ENCODE data around the gene STAT1.

STAT1 gene

DNA sequence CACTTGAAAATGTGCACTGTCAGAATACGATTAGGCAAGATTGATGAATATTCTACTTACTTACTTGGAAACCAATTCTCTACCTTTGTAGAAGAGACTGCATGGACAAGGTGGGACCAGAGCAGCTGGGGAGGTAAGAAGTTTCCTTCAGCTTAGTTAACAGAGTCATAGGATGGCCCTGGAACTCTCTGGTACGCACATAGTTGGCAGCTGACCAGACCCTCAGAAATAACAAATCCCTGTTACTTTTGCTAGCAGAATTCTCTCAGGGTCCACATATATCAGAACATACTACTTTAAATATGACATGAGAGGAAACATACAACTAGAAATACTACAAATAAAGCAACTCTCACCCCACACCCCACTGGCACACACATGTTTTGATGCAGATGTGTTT, 24.8 kb upstream of the STAT1 start:
- Histone ChIP-seq H3K4me2 (ENCODE audit: low read depth, low read length, poor library complexity, severe bottlenecking) (peak overlapping the region; percentile 6), H3K4me1 (ENCODE audit: insufficient read depth, low read length, poor library complexity, severe bottlenecking) (peaks cover 13% of the 10 kb centered on the region), H4K20me1 (ENCODE audit: insufficient read depth, low read length, poor library complexity, severe bottlenecking) (no peaks in the 10 kb centered on the region), H2AFZ (ENCODE audit: low read length) (no peak overlapping the region), H3K9ac (ENCODE audit: low read depth, low read length, poor library complexity, severe bottlenecking) (no peak overlapping the region), H3K36me3 (ENCODE audit: insufficient read depth, low read length) (no peaks in the 10 kb centered on the region), H3K9me2 (replicated peaks; ENCODE audit: low read depth, low read length) (no peaks in the 10 kb centered on the region), H3K9me3 (ENCODE audit: insufficient read depth, low read depth, low read length) (no peaks in the 10 kb centered on the region), H3F3A (ENCODE audit: low read depth) (no peaks in the 10 kb centered on the region), H3K79me2 (ENCODE audit: insufficient read depth, low read length) (no peaks in the 10 kb centered on the region), H3K27me3 (ENCODE audit: insufficient read depth, low read length, poor library complexity, severe bottlenecking) (no peaks in the 10 kb centered on the region), H3K4me3 (ENCODE audit: low read length, poor library complexity, severe bottlenecking) (no peak overlapping the region)
- TF ChIP-seq, protein P1, sequence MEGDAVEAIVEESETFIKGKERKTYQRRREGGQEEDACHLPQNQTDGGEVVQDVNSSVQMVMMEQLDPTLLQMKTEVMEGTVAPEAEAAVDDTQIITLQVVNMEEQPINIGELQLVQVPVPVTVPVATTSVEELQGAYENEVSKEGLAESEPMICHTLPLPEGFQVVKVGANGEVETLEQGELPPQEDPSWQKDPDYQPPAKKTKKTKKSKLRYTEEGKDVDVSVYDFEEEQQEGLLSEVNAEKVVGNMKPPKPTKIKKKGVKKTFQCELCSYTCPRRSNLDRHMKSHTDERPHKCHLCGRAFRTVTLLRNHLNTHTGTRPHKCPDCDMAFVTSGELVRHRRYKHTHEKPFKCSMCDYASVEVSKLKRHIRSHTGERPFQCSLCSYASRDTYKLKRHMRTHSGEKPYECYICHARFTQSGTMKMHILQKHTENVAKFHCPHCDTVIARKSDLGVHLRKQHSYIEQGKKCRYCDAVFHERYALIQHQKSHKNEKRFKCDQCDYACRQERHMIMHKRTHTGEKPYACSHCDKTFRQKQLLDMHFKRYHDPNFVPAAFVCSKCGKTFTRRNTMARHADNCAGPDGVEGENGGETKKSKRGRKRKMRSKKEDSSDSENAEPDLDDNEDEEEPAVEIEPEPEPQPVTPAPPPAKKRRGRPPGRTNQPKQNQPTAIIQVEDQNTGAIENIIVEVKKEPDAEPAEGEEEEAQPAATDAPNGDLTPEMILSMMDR (conservative IDR thresholded peaks at IDR 0.05; ENCODE audit: low read length): no peak
- TF ChIP-seq EZH2phosphoT487 (IDR thresholded peaks at IDR 0.05; ENCODE audit: borderline replicate concordance): no peak

DNA sequence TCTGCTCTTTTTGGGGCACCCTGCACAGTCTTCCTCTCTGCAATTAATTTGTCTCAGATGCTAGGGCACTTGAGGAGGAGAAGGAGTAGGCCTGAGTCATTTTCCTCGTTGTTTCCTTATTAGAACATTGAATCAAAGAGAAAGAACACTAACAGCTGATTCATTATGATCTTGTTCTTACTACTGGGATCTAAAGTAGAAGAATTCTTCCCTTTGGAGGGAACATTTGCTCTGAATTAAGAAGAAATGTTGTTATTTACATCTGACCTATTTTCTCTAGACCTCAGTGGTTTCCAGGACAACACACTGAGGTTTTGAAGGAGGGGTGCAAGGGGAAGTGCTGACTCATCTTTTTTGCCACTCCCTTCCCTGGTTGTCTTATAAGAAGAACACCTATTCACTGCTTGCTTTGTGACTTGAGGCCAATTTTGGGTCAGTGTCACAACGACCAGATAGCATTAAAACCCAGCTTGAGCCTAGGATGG, 24.3 kb upstream of the STAT1 start:
- Histone ChIP-seq H3K27me3 (ENCODE audit: insufficient read depth, low read length, poor library complexity, severe bottlenecking) (no peaks in the 10 kb centered on the region), H3F3A (ENCODE audit: low read depth) (no peaks in the 10 kb centered on the region), H3K36me3 (ENCODE audit: insufficient read depth, low read length) (no peaks in the 10 kb centered on the region), H3K79me2 (ENCODE audit: insufficient read depth, low read length) (no peaks in the 10 kb centered on the region), H3K9me2 (replicated peaks; ENCODE audit: low read depth, low read length) (no peaks in the 10 kb centered on the region), H3K4me1 (ENCODE audit: insufficient read depth, low read length, poor library complexity, severe bottlenecking) (peaks cover 13% of the 10 kb centered on the region), H3K4me3 (ENCODE audit: low read length, poor library complexity, severe bottlenecking) (no peak overlapping the region), H3K9ac (ENCODE audit: low read depth, low read length, poor library complexity, severe bottlenecking) (no peak overlapping the region), H4K20me1 (ENCODE audit: insufficient read depth, low read length, poor library complexity, severe bottlenecking) (no peaks in the 10 kb centered on the region), H3K4me2 (ENCODE audit: low read depth, low read length, poor library complexity, severe bottlenecking) (peak overlapping the region; percentile 6), H3K9me3 (ENCODE audit: insufficient read depth, low read depth, low read length) (no peaks in the 10 kb centered on the region), H2AFZ (ENCODE audit: low read length) (no peak overlapping the region)
- no peak for TF ChIP-seq EZH2phosphoT487 (IDR thresholded peaks at IDR 0.05; ENCODE audit: borderline replicate concordance)
- TF ChIP-seq, protein P1 (conservative IDR thresholded peaks at IDR 0.05; ENCODE audit: low read length): no peak

DNA sequence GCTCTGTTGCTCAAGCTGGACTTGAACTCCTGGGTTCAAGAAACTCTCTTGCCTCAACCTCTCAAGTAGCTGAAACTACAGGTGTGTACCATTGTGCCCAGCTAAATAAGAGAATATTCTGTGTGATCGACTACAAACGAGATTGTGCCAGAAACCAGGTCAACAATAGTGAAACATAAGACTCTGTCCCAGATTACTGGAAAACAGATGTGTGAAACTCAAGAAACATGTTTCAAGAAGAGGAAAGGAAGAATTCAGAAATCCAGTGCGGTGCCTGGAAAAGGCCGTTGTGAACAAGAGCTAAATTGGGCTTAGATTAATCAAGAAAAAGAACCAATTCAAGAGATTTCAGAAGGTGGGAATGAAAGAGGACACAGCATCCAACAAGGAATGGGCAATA, 23.4 kb upstream of the STAT1 start:
- Histone ChIP-seq H3K36me3 (ENCODE audit: insufficient read depth, low read length) (no peaks in the 10 kb centered on the region), H3K4me3 (ENCODE audit: low read length, poor library complexity, severe bottlenecking) (no peak overlapping the region), H3K4me1 (ENCODE audit: insufficient read depth, low read length, poor library complexity, severe bottlenecking) (peaks cover 13% of the 10 kb centered on the region), H3K27me3 (ENCODE audit: insufficient read depth, low read length, poor library complexity, severe bottlenecking) (no peaks in the 10 kb centered on the region), H3K79me2 (ENCODE audit: insufficient read depth, low read length) (no peaks in the 10 kb centered on the region), H3F3A (ENCODE audit: low read depth) (no peaks in the 10 kb centered on the region), H3K9me3 (ENCODE audit: insufficient read depth, low read depth, low read length) (no peaks in the 10 kb centered on the region), H3K9ac (ENCODE audit: low read depth, low read length, poor library complexity, severe bottlenecking) (no peak overlapping the region), H2AFZ (ENCODE audit: low read length) (no peak overlapping the region), H4K20me1 (ENCODE audit: insufficient read depth, low read length, poor library complexity, severe bottlenecking) (no peaks in the 10 kb centered on the region), H3K9me2 (replicated peaks; ENCODE audit: low read depth, low read length) (no peaks in the 10 kb centered on the region), H3K4me2 (ENCODE audit: low read depth, low read length, poor library complexity, severe bottlenecking) (no peak overlapping the region)
- TF ChIP-seq, protein P1 (conservative IDR thresholded peaks at IDR 0.05; ENCODE audit: low read length): no peak
- no peak for TF ChIP-seq EZH2phosphoT487 (IDR thresholded peaks at IDR 0.05; ENCODE audit: borderline replicate concordance)

All from Loucy (cell line).